Activated T-cell treated with anti-CD3 and anti-CD28 coated beads for 1 hour (primary cell): ENCODE measurements around the gene REM2.
"Not testable (repeated sequence)": the region's sequence is repeated elsewhere in the genome, so short reads cannot be mapped to it uniquely, and the experiment has no call there.

Source experiments
- DNase-seq: peaks from one replicate; pipeline ENCODE4 v3.0.0-alpha.2; 2020; ENCODE audit warnings: low read depth

The REM2 gene

GRCh38 chr14:22896760-22897159 is 13.7 kb downstream of the REM2 start:
- no peak for DNase-seq

GRCh38 chr14:22897357-22897756 is 14.3 kb downstream of the REM2 start:
- DNase-seq, result no peak

GRCh38 chr14:22898302-22899090 is 15.5 kb downstream of the REM2 start:
- no peak for DNase-seq

GRCh38 chr14:22900081-22900799 is 17.2 kb downstream of the REM2 start:
- DNase-seq, result no peak

- DNase-seq, result no peak
These were observed 18.8 kb downstream of the REM2 start for GRCh38 chr14:22901799-22902198.

GRCh38 chr14:22903742-22904087 is 20.7 kb downstream of the REM2 start:
- no peak for DNase-seq

- DNase-seq, result no peak
These were observed 22.6 kb downstream of the REM2 start for GRCh38 chr14:22905627-22906026.

- DNase-seq, result no peak
These were observed 23.1 kb downstream of the REM2 start for GRCh38 chr14:22906073-22906472.

GRCh38 chr14:22907429-22907828 is 24.4 kb downstream of the REM2 start:
- no peak for DNase-seq

- DNase-seq, result no peak
These were observed 25.6 kb downstream of the REM2 start for GRCh38 chr14:22908601-22909000.

- DNase-seq, result no peak
These were observed 27.9 kb downstream of the REM2 start for GRCh38 chr14:22910916-22911315.

GRCh38 chr14:22914836-22915235 is 31.8 kb downstream of the REM2 start:
- DNase-seq, result not testable (repeated sequence)

- DNase-seq, result no peak
These were observed 33.0 kb downstream of the REM2 start for GRCh38 chr14:22915886-22916521.

- peak; percentile 100 for DNase-seq
These were observed 36.0 kb downstream of the REM2 start, which contains the start of gene RBM23 for GRCh38 chr14:22918804-22919600. RBM23 (minus strand) TSS chr14:22919149.

- no peak for DNase-seq
These were observed 36.5 kb downstream of the REM2 start for GRCh38 chr14:22919601-22919921.

GRCh38 chr14:22920697-22921096 is 37.7 kb downstream of the REM2 start:
- DNase-seq, result no peak

GRCh38 chr14:22922294-22922693 is 39.3 kb downstream of the REM2 start:
- no peak for DNase-seq

GRCh38 chr14:22923746-22924145 is 40.7 kb downstream of the REM2 start:
- DNase-seq, result no peak

- DNase-seq, result no peak
These were observed 42.5 kb downstream of the REM2 start for GRCh38 chr14:22925513-22925912.

GRCh38 chr14:22926316-22926715 is 43.3 kb downstream of the REM2 start:
- no peak for DNase-seq

GRCh38 chr14:22928237-22929103 is 45.4 kb downstream of the REM2 start:
- no peak for DNase-seq
